Keratinocyte (primary cell): ENCODE data around the gene DAB1. TPM values are rescaled to one million over a fixed set of nuclear protein-coding genes. Genes with fewer than 3 reads are reported as not detected.

Experiments
- DNase-seq: peaks from one replicate; pipeline ENCODE4 v3.0.0-alpha.2; 2011; ENCODE audit warnings: low read depth, missing footprints, low spot score
- FAIRE-seq: peaks from 2 replicates; lab custom pipeline; 2011; peaks lifted over from hg19 to GRCh38; lab: Jason Lieb, UNC
- H2AFZ ChIP-seq: 2 replicates; pipeline ENCODE4 v1.6.0; 2012; ENCODE audit warnings: low read length, control low read depth, inconsistent platforms; ENCODE audit not compliant: control insufficient read depth
- H3K27ac ChIP-seq: 2 replicates; pipeline ENCODE4 v1.5.1; 2011; ENCODE audit warnings: low read length; ENCODE audit not compliant: control insufficient read depth, insufficient read depth
- H3K27me3 ChIP-seq: 3 replicates; pipeline ENCODE4 v1.6.0; 2011; ENCODE audit warnings: low read length; ENCODE audit not compliant: control insufficient read depth, insufficient read depth; ENCODE audit errors: extremely low read depth
- H3K36me3 ChIP-seq, 2 experiments: 2 replicates in 1 of 2; 3 replicates in 1 of 2; pipeline ENCODE4 v1.5.1; 2011; ENCODE audit warnings: low read length in 2 of 2, mild to moderate bottlenecking in 1 of 2; ENCODE audit not compliant: control insufficient read depth in 2 of 2, insufficient read depth in 2 of 2; ENCODE audit errors: extremely low read depth in 1 of 2
- H3K4me1 ChIP-seq: 3 replicates; pipeline ENCODE4 v1.5.1; 2011; ENCODE audit warnings: low read length; ENCODE audit not compliant: control insufficient read depth, insufficient read depth; ENCODE audit errors: extremely low read depth
- H3K4me2 ChIP-seq: 3 replicates; pipeline ENCODE4 v1.6.0; 2011; ENCODE audit warnings: low read depth, low read length; ENCODE audit not compliant: control insufficient read depth, insufficient read depth; ENCODE audit errors: extremely low read depth
- H3K4me3 ChIP-seq, 3 experiments: fragments of 200-600 bp in 1 of 3; sonication (generic) in 1 of 3; 2 replicates in 2 of 3; 3 replicates in 1 of 3; pipeline ENCODE4 v1.5.1; 2011 to 2016; ENCODE audit warnings: low read length in 3 of 3, mild to moderate bottlenecking in 3 of 3, control low read depth in 2 of 3, inconsistent platforms in 1 of 3, low read depth in 1 of 3, mixed read lengths in 1 of 3, mixed run types in 1 of 3, moderate library complexity in 1 of 3; ENCODE audit not compliant: control insufficient read depth in 2 of 3, insufficient read depth in 2 of 3; ENCODE audit errors: extremely low read depth in 1 of 3
- H3K79me2 ChIP-seq: 2 replicates; pipeline ENCODE4 v1.6.0; 2012; ENCODE audit warnings: low read length; ENCODE audit not compliant: control insufficient read depth, insufficient read depth
- H3K9ac ChIP-seq: 3 replicates; pipeline ENCODE4 v1.6.0; 2011; ENCODE audit warnings: low read length; ENCODE audit not compliant: control insufficient read depth, insufficient read depth; ENCODE audit errors: extremely low read depth
- H3K9me1 ChIP-seq: 3 replicates; pipeline ENCODE4 v1.6.0; 2011; ENCODE audit warnings: low read length; ENCODE audit not compliant: control insufficient read depth, insufficient read depth; ENCODE audit errors: extremely low read depth
- H3K9me3 ChIP-seq: 2 replicates; pipeline ENCODE4 v1.5.1; 2012; ENCODE audit warnings: low read depth, low read length; ENCODE audit not compliant: control insufficient read depth
- H4K20me1 ChIP-seq: 3 replicates; pipeline ENCODE4 v1.6.0; 2011; ENCODE audit warnings: low read length; ENCODE audit not compliant: control insufficient read depth, insufficient read depth; ENCODE audit errors: extremely low read depth
- EZH2 ChIP-seq: IDR thresholded peaks from one replicate; pipeline ENCODE4 v1.6.1; 2012; ENCODE audit warnings: inconsistent platforms, mild to moderate bottlenecking, low read length, moderate library complexity
- dilution Hi-C: fragments of 300-500 bp; cut with MboI; formaldehyde crosslinking; loops from one replicate; pipeline ENCODE4 v1.7.0; 2020; ENCODE audit warnings: low sequenced_read_pairs; ENCODE audit not compliant: extremely low pct_ligation_motif_present
- polyA plus RNA-seq, 5 experiments: library from polyadenylated mRNA; depleted of rRNA in 3 of 5; stranded (reverse) in 3 of 5; stranded (forward) in 1 of 5; unstranded in 1 of 5; fragments of >200 nt; gene quantifications; 1 replicate in 1 of 5; 2 replicates in 3 of 5; 3 replicates in 1 of 5; pipeline versions ENCODE4 v1.2.1 to v1.2.3, GENCODE V29; 2011 to 2012; ENCODE audit warnings: missing spikeins in 2 of 5, low read depth in 1 of 5, low replicate concordance in 1 of 5
- TF ChIP-seq, protein P1 (sequence below), 3 experiments: IDR thresholded peaks in 1 of 3; conservative IDR thresholded peaks in 1 of 3; optimal IDR thresholded peaks in 1 of 3; 2 replicates in 2 of 3; 3 replicates in 1 of 3; pipeline versions ENCODE3 to v1.5.1; 2011; ENCODE audit warnings: low read length in 3 of 3, mild to moderate bottlenecking in 3 of 3, moderate library complexity in 2 of 3, control low read depth in 1 of 3, inconsistent platforms in 1 of 3; ENCODE audit not compliant: insufficient read depth in 2 of 3; ENCODE audit errors: extremely low read depth in 1 of 3

Gene DAB1
- polyA plus RNA-seq, 1 donor (not counting 4 experiments of a cell fraction or from before 2014, with no cell fraction given), result 0.01 TPM

DNA sequence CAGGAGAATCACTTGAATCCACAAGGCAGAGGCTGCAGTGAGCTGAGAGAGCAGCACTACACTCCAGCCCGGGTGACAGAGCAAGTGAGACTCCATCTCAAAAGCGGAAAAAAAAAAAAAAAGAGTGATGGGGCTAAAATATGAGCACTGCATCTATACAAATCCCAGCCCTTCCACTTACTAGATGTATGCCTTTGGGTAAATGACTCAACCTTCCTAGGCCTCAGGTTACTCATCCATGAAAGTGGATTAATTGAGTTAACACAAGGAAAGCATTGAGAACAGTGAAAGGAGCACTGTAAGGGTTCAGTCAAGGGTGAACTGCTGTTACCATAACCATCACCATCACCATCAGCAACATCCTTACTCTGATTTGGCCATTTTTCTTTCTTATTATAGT lies 231.6 kb downstream of the DAB1 start:
- no peaks in the 10 kb centered on the region for H3K4me1 ChIP-seq
- no peaks in the 10 kb centered on the region for H3K9me3 ChIP-seq
- no peaks in the 10 kb centered on the region for H3K36me3 ChIP-seq
- H3K27me3 ChIP-seq, result no peaks in the 10 kb centered on the region
- H3K27ac ChIP-seq, result no peak overlapping the region
- FAIRE-seq (no peak), DNase-seq (no peak)
- no peak overlapping the region for H3K9ac ChIP-seq
- TF ChIP-seq EZH2, result no peak
- TF ChIP-seq, protein P1, sequence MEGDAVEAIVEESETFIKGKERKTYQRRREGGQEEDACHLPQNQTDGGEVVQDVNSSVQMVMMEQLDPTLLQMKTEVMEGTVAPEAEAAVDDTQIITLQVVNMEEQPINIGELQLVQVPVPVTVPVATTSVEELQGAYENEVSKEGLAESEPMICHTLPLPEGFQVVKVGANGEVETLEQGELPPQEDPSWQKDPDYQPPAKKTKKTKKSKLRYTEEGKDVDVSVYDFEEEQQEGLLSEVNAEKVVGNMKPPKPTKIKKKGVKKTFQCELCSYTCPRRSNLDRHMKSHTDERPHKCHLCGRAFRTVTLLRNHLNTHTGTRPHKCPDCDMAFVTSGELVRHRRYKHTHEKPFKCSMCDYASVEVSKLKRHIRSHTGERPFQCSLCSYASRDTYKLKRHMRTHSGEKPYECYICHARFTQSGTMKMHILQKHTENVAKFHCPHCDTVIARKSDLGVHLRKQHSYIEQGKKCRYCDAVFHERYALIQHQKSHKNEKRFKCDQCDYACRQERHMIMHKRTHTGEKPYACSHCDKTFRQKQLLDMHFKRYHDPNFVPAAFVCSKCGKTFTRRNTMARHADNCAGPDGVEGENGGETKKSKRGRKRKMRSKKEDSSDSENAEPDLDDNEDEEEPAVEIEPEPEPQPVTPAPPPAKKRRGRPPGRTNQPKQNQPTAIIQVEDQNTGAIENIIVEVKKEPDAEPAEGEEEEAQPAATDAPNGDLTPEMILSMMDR (optimal IDR thresholded peaks at IDR 0.05 in 1 of 3, IDR thresholded peaks at IDR 0.05 in 1 of 3, conservative IDR thresholded peaks at IDR 0.05 in 1 of 3; ENCODE audit: extremely low read depth in 1 of 3, insufficient read depth in 2 of 3, low read length in 3 of 3), result no peak
- no peak overlapping the region for H3K4me3 ChIP-seq
- dilution Hi-C loops, result no loop called here
- H3K9me1 ChIP-seq, result no peaks in the 10 kb centered on the region
- H2AFZ ChIP-seq, result no peak overlapping the region
- H3K79me2 ChIP-seq, result no peaks in the 10 kb centered on the region
- H3K4me2 ChIP-seq, result no peak overlapping the region
- H4K20me1 ChIP-seq, result no peaks in the 10 kb centered on the region

DNA sequence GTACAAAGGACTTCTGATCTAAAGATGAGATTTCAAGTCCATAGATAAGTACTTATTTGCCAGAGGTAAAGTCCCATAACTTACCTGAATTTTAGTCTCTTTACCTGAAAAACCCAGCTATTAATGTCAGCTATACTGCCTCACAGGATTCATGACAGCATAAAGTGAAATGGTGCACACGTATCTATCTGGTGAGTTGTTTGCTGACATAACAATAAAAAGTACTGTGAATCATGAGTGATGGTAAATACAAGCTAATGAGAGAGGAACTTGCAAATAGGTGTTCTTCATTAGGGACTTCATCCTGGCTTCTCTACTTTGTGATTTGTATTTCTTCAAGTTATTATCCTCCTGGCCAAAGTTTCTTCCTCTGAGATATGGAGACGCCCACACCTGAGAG lies 233.0 kb downstream of the DAB1 start:
- dilution Hi-C loops, result no loop called here
- Histone ChIP-seq H3K79me2 (no peaks in the 10 kb centered on the region), H3K4me2 (no peak overlapping the region), H4K20me1 (no peaks in the 10 kb centered on the region), H3K4me1 (no peaks in the 10 kb centered on the region), H3K9me1 (no peaks in the 10 kb centered on the region), H3K9ac (no peak overlapping the region), H2AFZ (no peak overlapping the region), H3K27me3 (no peaks in the 10 kb centered on the region), H3K4me3 (no peak overlapping the region), H3K9me3 (no peaks in the 10 kb centered on the region), H3K27ac (no peak overlapping the region), H3K36me3 (no peaks in the 10 kb centered on the region)
- FAIRE-seq (no peak), DNase-seq (no peak)
- TF ChIP-seq, protein P1 (optimal IDR thresholded peaks at IDR 0.05 in 1 of 3, IDR thresholded peaks at IDR 0.05 in 1 of 3, conservative IDR thresholded peaks at IDR 0.05 in 1 of 3; ENCODE audit: extremely low read depth in 1 of 3, insufficient read depth in 2 of 3, low read length in 3 of 3), result no peak
- TF ChIP-seq EZH2, result no peak
